ENCODE measurements around the gene TYMP.
"Not testable (repeated sequence)": the region's sequence is repeated elsewhere in the genome, so short reads cannot be mapped to it uniquely, and the experiment has no call there.

DNA sequence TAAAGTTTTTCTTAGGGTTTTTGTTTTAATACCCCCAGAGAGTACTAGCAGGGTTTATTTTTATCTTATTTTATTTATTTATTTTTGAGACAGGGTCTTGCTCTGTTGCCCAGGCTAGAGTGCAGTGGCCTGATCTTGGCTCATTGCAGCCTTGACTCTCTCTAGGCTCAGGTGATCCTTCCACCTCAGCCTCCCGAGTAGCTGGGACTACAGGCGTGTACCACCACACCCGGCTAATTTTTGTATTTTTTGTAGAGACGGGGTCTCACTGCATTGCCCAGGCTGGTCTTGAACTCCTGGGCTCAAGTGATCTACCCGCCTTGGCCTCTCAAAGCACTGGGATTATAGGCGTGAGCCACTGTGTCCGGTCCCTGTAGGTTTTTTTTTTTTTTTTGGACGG lies 9.6 kb downstream of the TYMP start:
- TF ChIP-seq CTCF, POLR2A (IDR thresholded peaks at IDR 0.05): not testable (repeated sequence)
